ENCODE measurements around the gene REXO2.

Gene REXO2

DNA sequence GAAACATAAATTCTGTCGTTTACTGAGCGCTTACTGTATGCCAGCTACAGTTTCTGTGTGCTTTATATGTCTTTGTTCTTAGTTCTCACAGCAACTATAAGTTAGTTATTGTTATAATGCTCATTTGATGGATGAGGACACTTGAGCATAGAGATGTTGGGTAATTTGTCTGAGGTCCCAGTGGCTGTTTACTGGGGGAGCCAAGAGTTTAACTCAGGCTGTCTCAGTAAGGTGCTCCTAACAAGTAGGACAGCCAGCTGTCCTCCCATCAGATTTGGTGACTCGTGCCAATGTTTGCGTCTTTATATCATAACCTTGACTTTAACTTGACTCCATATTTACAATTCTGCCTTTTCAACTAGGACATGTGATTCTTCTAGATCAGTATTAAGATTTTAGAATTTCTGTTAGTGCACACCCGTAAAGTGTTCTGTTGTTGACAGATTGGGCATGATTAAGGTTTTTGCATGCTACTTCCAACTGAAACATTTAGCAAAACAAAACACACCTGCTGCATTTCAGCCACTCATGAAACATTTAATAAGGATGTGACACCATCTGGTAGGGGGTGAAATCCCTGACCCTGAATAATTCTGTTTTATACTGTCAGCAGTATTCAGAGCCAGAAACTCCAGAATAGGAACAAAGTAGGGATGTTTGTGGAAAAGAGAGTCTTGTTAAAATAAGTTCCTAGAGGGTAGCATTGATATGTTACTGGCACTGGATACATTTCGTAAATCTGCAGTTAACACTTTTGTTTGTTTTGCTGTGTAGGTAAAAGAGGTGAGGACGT lies 1.9 kb downstream of the REXO2 start:
- DNase-seq (ENCODE audit: low read depth in 2 of 2), result no peak

DNA sequence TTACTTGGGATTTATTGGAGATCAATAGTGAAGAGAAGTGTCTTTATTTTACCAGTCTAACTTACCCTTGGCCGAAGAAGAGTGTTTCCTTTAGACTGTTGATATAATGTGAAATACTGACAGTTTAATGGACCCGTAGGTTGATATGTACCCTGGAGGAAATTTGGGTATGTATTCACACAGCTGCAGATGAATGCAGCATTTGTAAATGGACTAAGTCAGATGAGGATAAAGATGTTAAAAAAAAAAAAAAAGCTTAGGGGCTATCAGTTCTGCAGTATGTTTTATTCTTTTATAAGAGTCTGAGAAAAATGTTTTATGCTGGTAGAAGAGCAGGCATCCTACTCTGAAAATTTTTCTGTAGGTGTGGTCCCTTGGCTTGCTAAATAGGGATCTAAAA lies 2.7 kb downstream of the REXO2 start:
- no peak for DNase-seq (ENCODE audit: low read depth in 2 of 2)

DNA sequence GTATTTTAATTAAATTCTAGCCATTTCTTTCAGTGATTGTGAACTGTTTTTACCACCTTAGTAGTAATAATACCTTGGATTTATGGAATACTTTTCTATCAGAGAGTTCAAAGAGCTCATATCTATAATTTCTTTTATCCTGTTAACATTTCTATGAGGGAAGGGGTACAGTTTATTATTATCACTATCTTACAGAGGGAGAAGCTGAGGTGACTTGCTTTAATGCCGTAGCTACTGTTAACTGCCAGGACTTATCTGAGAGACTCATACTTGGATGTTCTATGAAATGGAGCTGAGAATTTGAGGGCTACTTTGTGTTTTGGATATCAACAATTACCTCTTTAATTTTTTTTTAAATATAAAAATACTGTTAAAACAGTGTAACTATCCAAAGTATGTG lies 3.3 kb downstream of the REXO2 start:
- no peak for DNase-seq (ENCODE audit: low read depth in 2 of 2)

DNA sequence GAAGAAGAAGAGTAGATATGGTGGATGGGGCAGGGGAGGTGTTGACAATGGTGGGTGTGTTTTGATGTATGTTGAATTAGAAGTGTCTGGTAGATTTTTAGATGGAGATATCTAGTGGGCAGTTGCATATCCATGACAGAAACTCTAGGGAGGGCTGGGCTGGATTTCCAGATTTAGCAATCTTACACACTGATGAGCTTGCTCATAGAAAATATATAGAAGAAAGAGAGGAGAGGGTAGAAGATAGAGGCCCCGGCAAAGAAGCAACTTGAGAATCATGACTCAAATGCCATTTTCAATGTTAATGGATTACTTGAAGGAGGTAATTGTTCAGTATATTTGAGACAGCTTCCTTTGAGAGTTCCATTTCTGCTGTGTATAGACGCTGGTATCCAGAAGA lies 8.2 kb downstream of the REXO2 start:
- DNase-seq (ENCODE audit: low read depth in 2 of 2), result no peak

DNA sequence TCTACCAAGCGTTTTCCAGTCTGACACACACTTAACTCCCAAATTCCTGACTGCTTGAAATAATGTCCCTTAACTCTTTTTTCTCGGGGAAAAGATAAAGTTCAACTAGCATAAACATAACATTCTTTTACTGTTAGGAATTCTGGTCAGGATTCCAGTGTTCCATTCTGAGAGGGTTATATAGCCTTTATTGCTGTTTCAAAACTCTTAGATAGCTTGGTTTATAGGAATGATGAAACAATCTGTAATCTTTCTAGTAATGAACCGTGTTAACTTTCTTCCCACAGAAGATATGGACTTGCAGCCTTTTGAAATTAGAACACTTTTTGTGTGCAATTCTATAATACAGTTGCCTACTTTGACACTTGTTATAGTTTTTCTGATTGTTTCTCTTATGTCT lies 8.6 kb downstream of the REXO2 start:
- DNase-seq (ENCODE audit: low read depth in 2 of 2), result no peak

DNA sequence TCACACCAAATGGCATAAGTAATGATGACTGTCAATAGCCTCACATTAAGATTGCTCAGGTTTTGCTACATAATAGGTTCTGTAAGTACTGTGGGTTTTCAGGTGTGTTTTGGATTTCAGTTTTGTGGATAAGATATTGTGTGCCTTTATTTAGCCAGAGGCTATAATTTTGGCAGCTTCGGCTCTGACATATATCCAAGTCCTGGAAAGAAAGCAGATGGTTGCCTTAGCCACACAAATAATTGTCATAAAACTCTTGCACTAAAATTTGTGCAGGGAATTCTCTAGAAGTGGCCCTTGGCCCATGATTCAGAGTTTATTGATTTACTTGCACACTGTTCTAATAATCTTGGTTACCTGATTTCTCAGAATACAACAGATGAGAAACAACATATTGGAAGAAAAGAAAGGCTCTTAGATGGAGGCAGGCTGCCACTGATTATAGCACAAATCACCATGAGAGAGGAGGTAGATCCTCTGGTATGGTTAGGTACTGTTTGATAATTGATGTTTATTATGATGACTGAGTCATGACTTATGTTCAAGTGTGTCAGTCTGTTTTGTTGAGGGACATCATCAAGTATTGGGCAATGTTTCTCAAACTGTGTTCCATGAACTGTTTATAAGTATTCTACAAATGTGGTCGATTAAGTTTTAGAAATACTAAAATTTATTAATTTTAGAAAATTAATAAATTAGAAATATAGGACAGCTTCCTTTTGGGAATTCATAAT lies 9.6 kb downstream of the REXO2 start:
- DNase-seq (ENCODE audit: low read depth in 2 of 2), result no peak

DNA sequence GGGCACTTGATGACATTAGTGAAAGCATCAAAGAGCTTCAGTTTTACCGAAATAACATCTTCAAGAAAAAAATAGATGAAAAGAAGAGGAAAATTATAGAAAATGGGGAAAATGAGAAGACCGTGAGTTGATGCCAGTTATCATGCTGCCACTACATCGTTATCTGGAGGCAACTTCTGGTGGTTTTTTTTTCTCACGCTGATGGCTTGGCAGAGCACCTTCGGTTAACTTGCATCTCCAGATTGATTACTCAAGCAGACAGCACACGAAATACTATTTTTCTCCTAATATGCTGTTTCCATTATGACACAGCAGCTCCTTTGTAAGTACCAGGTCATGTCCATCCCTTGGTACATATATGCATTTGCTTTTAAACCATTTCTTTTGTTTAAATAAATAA lies 10.6 kb downstream of the REXO2 start:
- DNase-seq (ENCODE audit: low read depth in 2 of 2), result no peak

DNA sequence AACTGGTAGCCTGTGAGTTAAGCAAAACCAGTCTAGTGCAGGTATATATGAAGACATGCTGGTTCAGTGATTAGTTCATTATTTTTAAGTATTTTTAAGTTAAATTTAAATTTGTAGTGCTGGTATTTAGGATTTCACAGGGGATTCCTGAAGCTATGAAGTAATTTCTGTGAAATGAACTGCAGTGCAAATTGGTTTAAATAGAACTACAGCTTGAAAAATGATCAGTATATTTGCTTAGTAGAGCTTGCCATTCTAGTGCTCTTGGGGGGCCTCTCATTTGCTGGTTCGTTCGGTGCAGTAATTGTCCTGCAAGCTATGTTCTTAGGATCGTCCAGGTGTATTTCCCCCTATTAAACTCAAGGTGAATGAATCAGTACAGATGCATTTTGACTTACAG lies 13.1 kb downstream of the REXO2 start:
- no peak for DNase-seq (ENCODE audit: low read depth in 2 of 2)

DNA sequence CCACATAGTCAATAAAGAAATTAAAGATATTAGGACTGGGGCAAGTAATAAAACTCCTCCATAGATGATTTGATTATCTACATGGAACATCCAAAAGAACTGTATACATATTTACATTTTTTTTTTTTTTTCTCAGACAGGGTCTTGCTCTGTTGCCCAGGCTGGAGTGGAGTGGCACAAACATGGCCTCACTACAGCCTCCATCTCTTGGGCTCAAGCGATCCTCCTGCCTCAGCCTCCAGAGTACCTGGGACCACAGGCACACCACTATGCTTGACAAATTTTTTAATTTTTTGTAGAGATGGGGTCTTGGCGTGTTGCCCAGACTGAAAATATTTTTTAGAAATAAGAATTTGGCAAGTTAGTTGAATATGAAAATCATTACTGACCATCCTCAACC lies 24.7 kb downstream of the REXO2 start:
- DNase-seq (ENCODE audit: low read depth in 2 of 2), result no peak

DNA sequence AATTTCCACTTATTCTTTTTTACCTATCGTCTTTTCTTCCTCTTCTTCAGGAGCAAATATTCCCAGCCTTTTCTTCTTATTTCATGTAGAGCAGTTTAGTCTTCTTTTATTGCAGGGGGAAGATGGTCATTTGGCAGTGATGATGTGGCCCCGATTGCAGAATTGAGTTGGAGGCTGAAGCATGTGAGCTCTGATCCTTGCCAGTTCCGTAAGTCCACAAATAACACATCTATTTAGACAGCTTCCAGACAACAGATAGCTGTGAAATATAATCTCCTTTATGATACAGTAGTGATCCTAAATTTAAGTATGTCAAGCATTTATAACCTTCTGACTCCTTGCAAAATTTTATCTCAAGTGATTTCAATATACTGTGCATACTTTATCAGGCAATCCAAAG lies 27.5 kb downstream of the REXO2 start:
- DNase-seq (ENCODE audit: low read depth in 2 of 2), result no peak

DNA sequence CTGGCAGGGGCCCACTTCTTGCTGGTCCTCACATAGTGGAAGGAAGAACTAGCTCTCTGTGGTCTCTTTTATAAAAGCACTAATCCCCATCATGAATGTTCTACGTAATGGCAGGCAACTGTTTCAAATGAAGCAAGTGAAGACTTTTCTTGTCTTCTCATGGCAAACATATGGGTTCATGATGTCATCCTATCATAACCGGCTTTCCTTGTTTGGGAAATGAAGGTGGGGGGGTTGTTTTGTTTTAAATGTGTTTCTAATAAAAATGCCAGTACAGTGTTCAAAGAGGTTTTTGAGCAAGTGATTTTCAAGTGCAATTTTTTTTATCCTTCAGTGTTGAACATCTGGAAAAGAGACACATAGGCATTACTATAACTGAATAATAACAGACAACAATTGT lies 33.4 kb downstream of the REXO2 start:
- no peak for DNase-seq (ENCODE audit: low read depth in 2 of 2)

DNA sequence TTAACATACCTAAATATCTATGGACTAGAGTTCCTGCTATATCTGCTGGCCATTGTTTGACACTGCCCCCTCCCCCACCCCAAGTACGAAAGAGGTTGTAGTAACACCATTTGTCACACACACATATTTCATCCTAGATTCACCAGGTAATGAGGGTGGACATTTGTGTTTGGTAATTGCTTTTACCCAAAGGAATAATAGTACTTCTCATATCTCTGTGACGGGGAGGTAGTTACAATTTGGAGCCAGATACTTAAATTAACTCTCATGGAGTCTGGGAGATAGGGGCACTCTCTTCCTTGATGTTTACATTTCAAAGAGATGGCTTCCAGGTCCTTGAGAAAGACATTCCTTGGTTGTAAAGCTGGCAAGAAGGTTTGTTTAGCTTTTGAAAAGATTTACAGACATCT lies 38.7 kb downstream of the REXO2 start:
- DNase-seq (ENCODE audit: low read depth in 2 of 2), result no peak

DNA sequence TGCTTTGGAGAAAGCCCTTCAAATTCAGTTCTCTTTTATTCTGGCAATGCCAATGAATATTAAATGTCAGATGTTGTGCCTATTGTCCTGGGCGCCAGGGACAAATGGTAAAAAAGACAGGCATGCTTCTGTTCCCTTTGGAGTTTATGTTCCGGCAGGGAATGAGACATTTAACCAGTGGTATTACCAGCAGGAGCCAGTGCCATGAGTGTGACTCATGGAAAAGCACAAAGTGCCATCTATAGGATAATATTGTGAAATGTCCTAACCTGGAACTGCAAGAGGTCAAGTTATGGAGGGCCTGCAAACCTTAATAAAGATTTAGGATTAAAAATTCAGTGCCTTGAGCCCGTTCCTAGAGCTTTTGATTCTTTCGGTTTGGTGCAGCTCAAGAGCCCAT lies 39.5 kb downstream of the REXO2 start:
- DNase-seq (ENCODE audit: low read depth in 2 of 2), result no peak

DNA sequence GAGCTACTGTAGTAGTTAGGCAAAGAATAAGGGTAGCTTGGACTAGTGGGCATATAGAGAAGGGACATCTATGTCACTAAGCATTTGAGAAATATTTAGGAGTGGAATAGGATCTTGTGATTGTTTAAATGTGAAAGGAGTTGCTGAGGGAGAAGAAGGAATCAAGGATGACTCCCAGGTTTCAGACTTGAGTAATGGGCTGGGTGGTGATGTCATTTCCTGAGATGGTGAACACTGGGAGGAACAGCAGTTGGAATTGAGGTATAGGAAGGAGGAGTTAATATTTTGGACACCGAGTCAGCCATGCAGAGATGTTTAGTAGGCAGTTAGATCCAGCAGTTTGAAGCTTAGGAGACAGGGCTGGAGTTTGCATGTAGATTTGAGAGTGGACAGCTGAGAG lies 40.1 kb downstream of the REXO2 start:
- no peak for DNase-seq (ENCODE audit: low read depth in 2 of 2)

DNA sequence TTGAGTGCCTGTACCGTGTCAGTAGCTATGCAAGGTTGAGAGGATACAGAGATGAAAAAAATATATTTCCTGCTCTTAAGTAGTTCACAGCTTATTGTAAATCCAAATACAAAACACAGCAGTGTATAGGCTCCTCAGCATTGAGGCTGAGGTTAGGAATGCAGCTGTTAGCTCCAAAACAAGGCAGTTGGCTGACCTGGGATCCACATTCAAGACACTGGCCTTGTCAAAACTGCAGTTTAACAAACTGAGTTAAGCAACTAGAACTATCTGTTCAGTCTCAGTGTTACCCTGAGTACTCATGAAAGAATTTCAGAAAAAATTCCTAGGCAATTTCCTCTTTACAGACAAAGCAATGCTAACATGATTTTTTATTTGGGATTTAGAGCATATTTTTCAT lies 42.8 kb downstream of the REXO2 start:
- DNase-seq (ENCODE audit: low read depth in 2 of 2), result no peak

DNA sequence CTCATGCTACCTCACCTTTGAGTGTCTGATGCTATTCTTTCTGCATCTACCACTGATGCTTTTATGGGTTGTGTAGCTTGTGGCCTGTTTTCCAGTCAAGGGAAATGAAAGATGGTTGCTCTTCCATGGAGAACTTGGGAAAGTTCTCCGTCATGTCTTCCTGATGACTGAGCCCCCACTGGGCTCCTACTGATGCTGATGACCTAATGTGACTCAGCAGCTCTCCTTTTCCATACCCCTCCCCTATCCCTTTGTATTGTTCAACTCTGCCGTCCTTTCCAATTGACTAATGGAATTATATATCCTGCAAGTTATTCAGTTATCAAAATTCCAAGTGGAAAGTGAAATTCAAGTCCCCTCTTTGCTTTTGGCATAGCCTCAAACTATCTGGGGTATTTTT lies 44.7 kb downstream of the REXO2 start:
- DNase-seq (ENCODE audit: low read depth in 2 of 2), result no peak

DNA sequence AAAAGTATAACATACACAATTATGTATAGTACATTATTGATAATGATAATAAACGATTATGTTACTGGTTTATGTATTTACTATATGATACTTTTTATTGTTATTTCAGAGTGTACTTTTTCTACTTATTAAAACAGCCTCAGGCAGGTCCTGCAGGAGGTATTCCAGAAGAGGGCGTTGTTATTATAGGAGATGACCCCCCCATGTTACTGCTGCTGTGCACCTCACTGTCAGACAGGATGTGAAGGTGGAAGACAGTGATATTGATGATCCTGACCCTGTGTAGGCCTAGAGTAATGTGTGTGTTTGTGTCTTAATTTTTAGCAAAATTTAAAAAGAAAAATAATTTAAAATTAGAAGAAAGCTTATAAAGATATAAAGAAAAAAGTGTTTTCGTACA lies 57.6 kb downstream of the REXO2 start:
- DNase-seq (ENCODE audit: low read depth in 2 of 2), result no peak

DNA sequence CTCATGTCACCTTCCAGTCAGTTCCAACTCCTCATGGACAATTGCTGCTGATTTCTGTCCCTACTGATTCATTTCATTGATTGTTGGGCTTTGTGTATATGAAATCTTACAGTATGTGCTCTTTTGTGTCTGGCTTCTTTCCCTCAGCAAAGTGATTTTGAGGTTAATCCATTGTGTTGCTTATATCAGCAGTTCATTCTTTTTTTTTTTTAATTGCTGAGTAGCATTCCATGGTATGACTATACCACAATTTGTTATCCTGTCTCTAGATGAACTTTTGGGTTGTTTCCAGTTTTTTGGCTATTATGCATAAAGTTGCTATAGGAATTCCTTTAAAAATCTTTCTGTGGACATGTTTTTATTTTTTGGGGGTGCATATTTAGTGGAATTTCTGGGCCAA lies 60.5 kb downstream of the REXO2 start:
- no peak for DNase-seq (ENCODE audit: low read depth in 2 of 2)
